ENCODE data around the gene MED13L.

Gene MED13L

DNA sequence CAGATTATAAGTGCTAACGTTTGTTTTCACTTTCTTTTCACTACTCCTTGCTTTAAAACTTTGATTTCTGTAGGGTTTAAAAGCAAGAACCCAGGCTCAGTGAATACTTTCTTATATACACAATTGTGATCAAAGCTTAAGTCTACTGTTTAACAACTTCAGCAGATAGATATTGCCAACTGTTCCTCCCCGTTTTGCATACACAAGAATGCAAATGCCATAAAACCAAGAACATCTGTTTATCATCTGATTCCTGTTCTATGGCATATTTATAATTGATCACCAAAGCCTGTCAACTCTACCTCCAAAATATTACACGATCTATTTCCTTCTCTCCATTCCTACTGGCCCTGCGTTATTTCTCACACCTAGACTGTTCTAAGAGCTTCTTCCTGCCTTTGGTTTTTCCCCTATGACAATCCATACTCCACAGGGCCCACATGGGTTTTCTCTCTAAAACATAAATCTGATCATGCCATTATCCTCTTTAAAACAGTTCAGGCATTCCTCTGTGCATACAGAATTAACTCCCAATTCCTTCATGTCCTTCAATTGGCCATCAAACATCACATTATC, 15.9 kb downstream of the MED13L start:
- TF ChIP-seq, protein P1, sequence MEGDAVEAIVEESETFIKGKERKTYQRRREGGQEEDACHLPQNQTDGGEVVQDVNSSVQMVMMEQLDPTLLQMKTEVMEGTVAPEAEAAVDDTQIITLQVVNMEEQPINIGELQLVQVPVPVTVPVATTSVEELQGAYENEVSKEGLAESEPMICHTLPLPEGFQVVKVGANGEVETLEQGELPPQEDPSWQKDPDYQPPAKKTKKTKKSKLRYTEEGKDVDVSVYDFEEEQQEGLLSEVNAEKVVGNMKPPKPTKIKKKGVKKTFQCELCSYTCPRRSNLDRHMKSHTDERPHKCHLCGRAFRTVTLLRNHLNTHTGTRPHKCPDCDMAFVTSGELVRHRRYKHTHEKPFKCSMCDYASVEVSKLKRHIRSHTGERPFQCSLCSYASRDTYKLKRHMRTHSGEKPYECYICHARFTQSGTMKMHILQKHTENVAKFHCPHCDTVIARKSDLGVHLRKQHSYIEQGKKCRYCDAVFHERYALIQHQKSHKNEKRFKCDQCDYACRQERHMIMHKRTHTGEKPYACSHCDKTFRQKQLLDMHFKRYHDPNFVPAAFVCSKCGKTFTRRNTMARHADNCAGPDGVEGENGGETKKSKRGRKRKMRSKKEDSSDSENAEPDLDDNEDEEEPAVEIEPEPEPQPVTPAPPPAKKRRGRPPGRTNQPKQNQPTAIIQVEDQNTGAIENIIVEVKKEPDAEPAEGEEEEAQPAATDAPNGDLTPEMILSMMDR (IDR thresholded peaks at IDR 0.05), result no peak

GRCh38 chr12:116259800-116260577, 17.5 kb downstream of the MED13L start:
- TF ChIP-seq, protein P1 (IDR thresholded peaks at IDR 0.05), result no peak

DNA sequence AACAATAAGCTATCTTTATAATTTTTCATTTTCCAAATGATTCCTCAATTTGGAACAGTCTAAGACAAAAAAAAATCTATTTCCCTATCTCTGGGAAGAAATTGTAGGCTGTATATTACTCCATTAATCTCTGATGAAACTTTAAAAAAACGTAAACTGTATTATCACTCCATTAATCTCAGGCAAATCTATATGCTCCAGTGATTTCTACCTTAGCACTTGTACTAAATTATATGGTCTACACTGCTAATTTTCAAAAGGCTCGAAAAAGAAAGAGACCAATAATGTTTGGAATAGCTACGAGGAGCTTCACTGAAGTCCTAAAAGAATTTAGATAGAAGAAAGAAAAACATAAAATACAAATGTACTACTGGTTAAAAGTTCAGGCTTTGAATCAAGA, 19.7 kb downstream of the MED13L start:
- TF ChIP-seq, protein P1 (IDR thresholded peaks at IDR 0.05), result no peak

DNA sequence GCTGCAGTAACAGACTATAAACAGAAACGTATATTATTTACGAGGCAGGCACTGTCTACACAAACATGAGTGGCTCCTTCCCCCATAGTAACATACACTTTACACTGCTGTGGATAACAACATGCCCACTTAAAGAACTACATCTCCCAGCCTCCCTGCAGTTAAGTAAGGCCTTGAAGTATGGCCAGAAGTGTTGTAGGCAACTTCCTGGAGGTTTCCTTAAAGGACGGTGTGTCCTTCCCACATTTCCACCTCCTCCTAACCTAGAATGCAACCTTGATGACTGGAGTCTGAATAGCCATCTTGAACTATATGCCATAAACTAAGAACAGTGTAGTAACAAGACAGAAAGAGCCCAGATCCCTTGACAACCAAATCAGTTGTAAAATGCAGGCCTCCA, 20.3 kb downstream of the MED13L start:
- TF ChIP-seq, protein P1 (IDR thresholded peaks at IDR 0.05), result no peak

DNA sequence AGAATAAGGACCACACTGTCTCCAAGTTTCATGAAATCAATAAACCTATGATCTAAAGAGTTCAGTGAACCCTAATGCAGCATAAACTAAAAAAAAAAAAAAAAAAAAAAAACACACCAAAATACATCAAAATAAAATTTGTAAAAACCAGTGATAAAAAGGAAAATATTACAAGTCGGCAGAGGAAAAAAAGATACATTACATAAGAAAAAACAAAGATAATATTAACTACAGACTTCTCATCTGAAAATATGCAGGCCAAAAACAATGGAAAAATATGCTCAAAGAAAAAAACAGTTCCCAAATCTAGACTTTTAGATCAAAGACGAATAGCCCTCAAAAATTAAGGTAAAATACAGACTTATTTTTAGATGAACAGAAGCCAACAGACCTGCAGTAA, 27.6 kb downstream of the MED13L start:
- TF ChIP-seq, protein P1 (IDR thresholded peaks at IDR 0.05), result no peak

DNA sequence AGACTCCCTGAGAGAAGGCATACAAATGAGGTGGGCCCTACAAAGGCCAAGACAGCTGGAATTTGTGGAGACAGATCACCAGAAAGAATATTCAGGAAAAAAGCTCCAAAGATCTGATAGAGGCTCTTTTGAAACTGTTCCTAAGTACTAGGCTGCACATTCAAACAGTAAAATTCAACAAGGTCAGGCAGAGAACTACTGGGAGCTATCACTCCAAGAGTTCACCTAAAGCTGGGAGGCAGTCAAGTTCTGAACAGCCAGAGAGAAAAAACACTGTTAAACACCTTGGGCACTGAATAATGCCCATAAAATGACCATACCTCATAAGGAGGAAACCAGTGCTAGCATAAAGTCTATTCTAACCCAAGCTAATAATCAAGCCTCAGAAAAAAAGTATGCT, 28.6 kb downstream of the MED13L start:
- TF ChIP-seq, protein P1 (IDR thresholded peaks at IDR 0.05), result no peak

- TF ChIP-seq, protein P1 (IDR thresholded peaks at IDR 0.05), result no peak
These were observed 29.1 kb downstream of the MED13L start for GRCh38 chr12:116248433-116248832.
